Suprapubic skin (tissue), 4 donors: Measurements from ENCODE around the gene IL17RB. TPM values are rescaled to one million over a fixed set of nuclear protein-coding genes. Genes with fewer than 3 reads are reported as not detected.

ENCODE experiments used
- DNase-seq, 2 donors: peaks; one replicate each; pipeline ENCODE4 v3.0.0-alpha.2; 2019; ENCODE audit warnings: low spot score in 2 of 2
- H3K27ac ChIP-seq: fragments of 200-600 bp; sonication (generic); one replicate; pipeline ENCODE4 v1.5.1; 2019
- H3K27me3 ChIP-seq: fragments of 200-600 bp; sonication (generic); one replicate; pipeline ENCODE4 v1.5.1; 2019
- H3K36me3 ChIP-seq: fragments of 200-600 bp; sonication (generic); one replicate; pipeline ENCODE4 v1.5.1; 2019
- H3K4me1 ChIP-seq: fragments of 200-600 bp; sonication (generic); one replicate; pipeline ENCODE4 v1.5.1; 2019
- H3K4me3 ChIP-seq: fragments of 200-600 bp; sonication (generic); one replicate; pipeline ENCODE4 v1.5.1; 2019; ENCODE audit warnings: mild to moderate bottlenecking
- H3K9me3 ChIP-seq: fragments of 200-600 bp; sonication (generic); one replicate; pipeline ENCODE4 v1.5.1; 2019
- EP300 ChIP-seq: sonication (generic); formaldehyde crosslinking; IDR thresholded peaks from one replicate; pipeline ENCODE4 v1.6.1; 2017; ENCODE audit warnings: antibody characterized with exemption
- POLR2A ChIP-seq, 2 donors: fragments of 450-650 bp; IDR thresholded peaks; one replicate each; pipeline ENCODE4 v1.6.1; 2017; ENCODE audit warnings: antibody characterized with exemption in 2 of 2, mild to moderate bottlenecking in 2 of 2, moderate library complexity in 2 of 2
- POLR2AphosphoS5 ChIP-seq, 3 donors: sonication (generic); formaldehyde crosslinking; IDR thresholded peaks; one replicate each; pipeline ENCODE4 v1.6.1; 2017; ENCODE audit warnings: antibody characterized with exemption in 3 of 3
- WGBS: methylation state at CpG from one replicate; pipeline ENCODE4 v1.1.5; 2018; 5-methylcytosine and 5-hydroxymethylcytosine counted together
- total RNA-seq, 4 donors: library from RNA; depleted of rRNA; stranded (reverse); fragments of >200 nt; gene quantifications; one replicate each; pipeline ENCODE4 v1.1.0, GENCODE V29; 2016
- TF ChIP-seq, protein P1 (sequence below), 2 donors: fragments of 200-600 bp in 1 of 2; fragments of 450-650 bp in 1 of 2; sonication (generic) in 1 of 2; IDR thresholded peaks; one replicate each; pipeline ENCODE4 v1.5.1; 2016 to 2019; ENCODE audit warnings: antibody characterized with exemption in 2 of 2, mild to moderate bottlenecking in 1 of 2, moderate library complexity in 1 of 2

Gene IL17RB
- total RNA-seq, 4 donors from 2014 or later = 1.7 to 5.1 (median 2.2) TPM

DNA sequence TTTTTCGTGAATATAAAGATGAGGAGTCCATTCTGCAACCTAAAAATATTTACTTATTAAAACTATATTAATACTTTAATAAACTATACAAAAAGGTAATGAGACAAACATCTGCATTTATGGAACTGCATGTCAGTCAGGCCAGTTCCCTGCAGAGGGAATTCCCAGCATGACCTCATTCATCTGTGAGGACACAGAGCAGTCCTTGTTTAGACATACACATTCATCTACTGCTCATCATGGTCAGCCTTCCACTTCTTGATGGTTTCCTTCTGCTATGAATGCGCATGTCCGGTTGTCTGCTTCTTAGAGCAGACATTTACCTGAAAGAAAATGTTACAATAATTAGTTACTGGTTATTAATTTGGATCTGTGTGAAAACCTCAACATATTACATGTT lies 38.9 kb downstream of the IL17RB start:
- no peak overlapping the region for H3K4me3 ChIP-seq
- H3K27me3 ChIP-seq = no peaks in the 10 kb centered on the region
- H3K9me3 ChIP-seq = no peaks in the 10 kb centered on the region
- DNase-seq = no peak
- TF ChIP-seq, protein P1, sequence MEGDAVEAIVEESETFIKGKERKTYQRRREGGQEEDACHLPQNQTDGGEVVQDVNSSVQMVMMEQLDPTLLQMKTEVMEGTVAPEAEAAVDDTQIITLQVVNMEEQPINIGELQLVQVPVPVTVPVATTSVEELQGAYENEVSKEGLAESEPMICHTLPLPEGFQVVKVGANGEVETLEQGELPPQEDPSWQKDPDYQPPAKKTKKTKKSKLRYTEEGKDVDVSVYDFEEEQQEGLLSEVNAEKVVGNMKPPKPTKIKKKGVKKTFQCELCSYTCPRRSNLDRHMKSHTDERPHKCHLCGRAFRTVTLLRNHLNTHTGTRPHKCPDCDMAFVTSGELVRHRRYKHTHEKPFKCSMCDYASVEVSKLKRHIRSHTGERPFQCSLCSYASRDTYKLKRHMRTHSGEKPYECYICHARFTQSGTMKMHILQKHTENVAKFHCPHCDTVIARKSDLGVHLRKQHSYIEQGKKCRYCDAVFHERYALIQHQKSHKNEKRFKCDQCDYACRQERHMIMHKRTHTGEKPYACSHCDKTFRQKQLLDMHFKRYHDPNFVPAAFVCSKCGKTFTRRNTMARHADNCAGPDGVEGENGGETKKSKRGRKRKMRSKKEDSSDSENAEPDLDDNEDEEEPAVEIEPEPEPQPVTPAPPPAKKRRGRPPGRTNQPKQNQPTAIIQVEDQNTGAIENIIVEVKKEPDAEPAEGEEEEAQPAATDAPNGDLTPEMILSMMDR (IDR thresholded peaks at IDR 0.05) = no peak
- TF ChIP-seq POLR2A (IDR thresholded peaks at IDR 0.05) (no peak), EP300 (no peak), POLR2AphosphoS5 (IDR thresholded peaks at IDR 0.05) (no peak)
- H3K27ac ChIP-seq = no peak overlapping the region
- 96% methylated on average over 3 of the region's 3 CpGs for WGBS
- peaks cover 20% of the 10 kb centered on the region for H3K4me1 ChIP-seq
- H3K36me3 ChIP-seq = peaks cover 30% of the 10 kb centered on the region

- H3K27me3 ChIP-seq = no peaks in the 10 kb centered on the region
- TF ChIP-seq, protein P1 (IDR thresholded peaks at IDR 0.05) = no peak
- TF ChIP-seq POLR2A (IDR thresholded peaks at IDR 0.05) = no peak
- no peak for TF ChIP-seq EP300
- no peak for TF ChIP-seq POLR2AphosphoS5 (IDR thresholded peaks at IDR 0.05)
- no peak overlapping the region for H3K27ac ChIP-seq
- peaks cover 30% of the 10 kb centered on the region for H3K36me3 ChIP-seq
- no peaks in the 10 kb centered on the region for H3K9me3 ChIP-seq
- H3K4me3 ChIP-seq = no peak overlapping the region
- DNase-seq = no peak
- peaks cover 17% of the 10 kb centered on the region for H3K4me1 ChIP-seq
Observed at GRCh38 chr3:53887446-53887845, 41.1 kb downstream of the IL17RB start.

- no peak overlapping the region for H3K27ac ChIP-seq
- 90% methylated on average over 1 of the region's 1 CpG for WGBS
- no peak overlapping the region for H3K4me3 ChIP-seq
- H3K9me3 ChIP-seq = no peaks in the 10 kb centered on the region
- H3K36me3 ChIP-seq = peaks cover 30% of the 10 kb centered on the region
- TF ChIP-seq POLR2A (IDR thresholded peaks at IDR 0.05) (no peak), POLR2AphosphoS5 (IDR thresholded peaks at IDR 0.05) (no peak), EP300 (no peak)
- TF ChIP-seq, protein P1 (IDR thresholded peaks at IDR 0.05) = no peak
- H3K27me3 ChIP-seq = no peaks in the 10 kb centered on the region
- DNase-seq = no peak
- H3K4me1 ChIP-seq = peaks cover 16% of the 10 kb centered on the region
Observed at GRCh38 chr3:53888232-53888631, 41.9 kb downstream of the IL17RB start.

- Histone ChIP-seq H3K9me3 (no peaks in the 10 kb centered on the region), H3K27ac (peak overlapping the region; percentile 92), H3K4me1 (peaks cover 16% of the 10 kb centered on the region), H3K4me3 (peak overlapping the region; percentile 96), H3K27me3 (no peaks in the 10 kb centered on the region), H3K36me3 (peaks cover 5% of the 10 kb centered on the region)
- WGBS = 6% methylated on average over 21 of the region's 21 CpGs
- DNase-seq = no peak
- no peak for TF ChIP-seq POLR2A (IDR thresholded peaks at IDR 0.05)
- TF ChIP-seq EP300 = no peak
- TF ChIP-seq, protein P1 (IDR thresholded peaks at IDR 0.05) = no peak
- TF ChIP-seq POLR2AphosphoS5 (IDR thresholded peaks at IDR 0.05) = no peak
Observed at GRCh38 chr3:53890726-53891475, 44.5 kb downstream of the IL17RB start.

DNA sequence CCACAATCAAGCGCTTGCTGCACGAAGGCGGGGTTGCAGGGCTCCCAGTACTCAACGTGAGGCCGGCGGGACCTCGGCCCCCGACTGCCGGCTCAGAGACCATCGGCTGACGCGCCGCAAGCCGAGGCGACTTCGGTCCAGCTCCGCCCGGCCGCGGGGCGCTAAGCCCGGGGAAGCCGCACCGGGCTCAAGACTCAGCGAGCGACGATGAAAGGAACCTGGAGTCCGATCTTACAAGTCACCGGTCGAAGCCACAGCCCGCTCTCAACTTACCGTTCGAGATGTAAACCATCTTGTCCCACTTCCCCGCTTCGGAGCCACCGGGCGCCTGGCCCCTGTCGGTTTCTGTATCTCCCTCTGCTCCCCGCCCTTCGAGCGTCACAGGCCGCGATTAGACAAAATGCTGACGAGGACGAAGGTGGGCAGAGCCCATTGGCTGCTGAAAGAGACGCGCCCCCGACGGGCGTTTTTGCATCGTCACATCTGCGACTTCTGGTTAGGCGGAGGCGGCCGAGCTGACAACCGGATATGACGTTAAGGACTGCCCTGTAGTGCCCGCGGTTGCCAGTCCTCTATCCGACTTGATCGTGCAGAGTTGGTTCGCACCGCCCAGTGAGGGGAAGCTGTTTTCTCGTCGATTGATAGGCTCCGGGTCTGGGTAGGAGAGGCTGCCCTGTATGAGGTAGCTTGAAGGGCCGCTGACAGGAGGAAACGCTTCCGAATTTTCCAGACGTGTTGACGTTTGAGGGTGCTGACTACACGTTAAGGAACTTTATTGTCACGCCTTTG lies 45.3 kb downstream of the IL17RB start, which contains the start of gene SELENOK:
Gene SELENOK (minus strand): TSS at position 363 of the 789 bp plus-strand sequence.
- under 1% methylated on average over 50 of the region's 73 CpGs for WGBS
- peaks cover 16% of the 10 kb centered on the region for H3K4me1 ChIP-seq
- H3K4me3 ChIP-seq = peak within 1 kb of the TSS; percentile 96
- H3K36me3 ChIP-seq = no peaks in the 10 kb centered on the region
- H3K27ac ChIP-seq = peak within 1 kb of the TSS; percentile 92
- TF ChIP-seq, protein P1 (IDR thresholded peaks at IDR 0.05) = no peak
- TF ChIP-seq POLR2AphosphoS5 (IDR thresholded peaks at IDR 0.05) (peak in 2 of 3 donors; percentile 50 to 84), POLR2A (IDR thresholded peaks at IDR 0.05) (peak; percentile 70 to 95), EP300 (no peak)
- H3K27me3 ChIP-seq = peaks cover 5% of the 10 kb centered on the region
- DNase-seq = peak; percentile 99 to 100
- H3K9me3 ChIP-seq = no peaks in the 10 kb centered on the region
